Nephron progenitor cell (in vitro differentiated cells): ENCODE measurements around the gene VPS13D.

Source experiments
- DNase-seq: peaks from one replicate; pipeline ENCODE4 v3.0.0; 2021
- H3K27ac Mint-ChIP-seq: 2 replicates; pipeline ENCODE4 v1.8.0; 2021; ENCODE audit warnings: mild to moderate bottlenecking, moderate library complexity, mixed read lengths
- H3K27me3 Mint-ChIP-seq: 2 replicates; pipeline ENCODE4 v1.8.0; 2021; ENCODE audit warnings: mild to moderate bottlenecking, low read depth, mixed read lengths; ENCODE audit not compliant: poor library complexity
- H3K36me3 Mint-ChIP-seq: 2 replicates; pipeline ENCODE4 v1.8.0; 2021; ENCODE audit warnings: low read depth, mixed read lengths
- H3K4me1 Mint-ChIP-seq: 2 replicates; pipeline ENCODE4 v1.8.0; 2021; ENCODE audit warnings: mixed read lengths
- H3K4me3 Mint-ChIP-seq: 2 replicates; pipeline ENCODE4 v1.8.0; 2021; ENCODE audit warnings: mild to moderate bottlenecking, moderate library complexity, mixed read lengths
- H3K9me3 Mint-ChIP-seq: 2 replicates; pipeline ENCODE4 v1.8.0; 2021; ENCODE audit warnings: mild to moderate bottlenecking, moderate library complexity, mixed read lengths
- CTCF ChIP-seq: fragments of 200-600 bp; sonication (generic); IDR thresholded peaks from 2 replicates; pipeline ENCODE4 v1.5.0; 2021; ENCODE audit warnings: antibody characterized with exemption

Gene VPS13D

GRCh38 chr1:12258272-12258671 lies 28.4 kb downstream of the VPS13D start:
- TF ChIP-seq CTCF = no peak
- Mint-ChIP-seq H3K4me1 (no peaks in the 10 kb centered on the region), H3K9me3 (peaks cover 4% of the 10 kb centered on the region), H3K27me3 (no peaks in the 10 kb centered on the region), H3K4me3 (no peak overlapping the region), H3K36me3 (peaks cover 60% of the 10 kb centered on the region), H3K27ac (no peak overlapping the region)
- no peak for DNase-seq

DNA sequence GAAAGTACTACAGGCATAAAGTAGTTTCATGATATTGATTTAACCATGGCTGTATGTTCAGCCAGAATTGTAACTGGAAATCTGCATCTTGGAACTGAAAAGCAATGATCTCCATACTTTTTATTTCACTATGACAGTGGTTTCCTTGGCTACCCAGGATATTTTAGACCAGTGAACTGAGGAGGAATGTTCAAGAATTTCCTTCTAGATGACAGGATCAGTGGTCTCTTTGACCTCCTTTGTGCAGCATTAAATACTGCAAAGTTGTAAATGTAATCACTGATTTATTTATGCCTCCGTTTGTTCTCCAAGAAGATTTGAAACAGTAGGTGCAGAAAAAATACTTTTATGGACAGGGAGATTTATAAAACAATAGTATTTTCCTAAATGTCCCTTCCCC lies 39.5 kb downstream of the VPS13D start:
- H3K27me3 Mint-ChIP-seq = no peaks in the 10 kb centered on the region
- no peaks in the 10 kb centered on the region for H3K4me1 Mint-ChIP-seq
- H3K27ac Mint-ChIP-seq = no peak overlapping the region
- H3K36me3 Mint-ChIP-seq = peaks cover 67% of the 10 kb centered on the region
- no peak for DNase-seq
- H3K4me3 Mint-ChIP-seq = no peak overlapping the region
- peaks cover 9% of the 10 kb centered on the region for H3K9me3 Mint-ChIP-seq
- TF ChIP-seq CTCF = no peak

- Mint-ChIP-seq H3K27me3 (no peaks in the 10 kb centered on the region), H3K4me1 (peaks cover 7% of the 10 kb centered on the region), H3K27ac (no peak overlapping the region), H3K4me3 (no peak overlapping the region), H3K36me3 (peaks cover 54% of the 10 kb centered on the region), H3K9me3 (no peaks in the 10 kb centered on the region)
- TF ChIP-seq CTCF = no peak
- no peak for DNase-seq
These were observed 41.2 kb downstream of the VPS13D start for GRCh38 chr1:12271033-12271432.

DNA sequence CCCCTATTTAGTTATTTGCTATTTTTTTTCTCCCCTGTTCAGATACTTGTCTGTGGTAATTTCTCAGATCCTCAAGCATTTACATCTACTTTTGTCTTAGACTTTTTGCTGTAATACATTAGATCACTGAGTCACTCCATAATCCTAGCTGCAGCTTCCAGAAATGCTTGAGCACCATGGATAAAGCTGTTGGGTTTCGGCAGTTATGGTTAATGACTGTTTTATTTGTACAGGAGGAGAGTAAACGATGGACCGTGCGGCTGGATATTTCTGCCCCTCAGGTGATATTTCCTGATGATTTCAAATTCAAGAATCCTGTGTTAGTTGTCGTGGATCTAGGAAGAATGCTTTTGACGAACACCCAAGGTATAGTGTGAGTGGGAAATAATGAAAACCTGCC lies 42.9 kb downstream of the VPS13D start:
- H3K36me3 Mint-ChIP-seq = peaks cover 56% of the 10 kb centered on the region
- no peaks in the 10 kb centered on the region for H3K27me3 Mint-ChIP-seq
- H3K9me3 Mint-ChIP-seq = no peaks in the 10 kb centered on the region
- TF ChIP-seq CTCF = no peak
- peaks cover 11% of the 10 kb centered on the region for H3K4me1 Mint-ChIP-seq
- DNase-seq = no peak
- H3K4me3 Mint-ChIP-seq = no peak overlapping the region
- peak overlapping the region; percentile 1 for H3K27ac Mint-ChIP-seq

- no peaks in the 10 kb centered on the region for H3K27me3 Mint-ChIP-seq
These were observed 45.5 kb downstream of the VPS13D start for GRCh38 chr1:12275370-12275769.

More at GRCh38 chr1:12275370-12275769, 45.5 kb downstream of the VPS13D start:
- peak; percentile 62 for DNase-seq
- H3K36me3 Mint-ChIP-seq = peaks cover 49% of the 10 kb centered on the region
- TF ChIP-seq CTCF = peak; percentile 66
- H3K9me3 Mint-ChIP-seq = no peaks in the 10 kb centered on the region
- no peak overlapping the region for H3K27ac Mint-ChIP-seq
- H3K4me3 Mint-ChIP-seq = no peak overlapping the region
- peaks cover 11% of the 10 kb centered on the region for H3K4me1 Mint-ChIP-seq
